Measurements from ENCODE around the gene DSCAM. TPM values are rescaled to one million over a fixed set of nuclear protein-coding genes. Genes with fewer than 3 reads are reported as not detected.
"Not testable (repeated sequence)": the region's sequence is repeated elsewhere in the genome, so short reads cannot be mapped to it uniquely, and the experiment has no call there.

DSCAM gene
- polyA plus RNA-seq, 1 experiment, result 0.10 TPM

- DNase-seq (ENCODE audit: low read depth), result no peak
- Histone ChIP-seq H3K27me3 (ENCODE audit: control insufficient read depth, insufficient read depth, low read length) (no peaks in the 10 kb centered on the region), H3K36me3 (ENCODE audit: control insufficient read depth, insufficient read depth, low read length) (no peaks in the 10 kb centered on the region), H3K4me3 (ENCODE audit: low read depth, low read length) (no peak overlapping the region)
- ChIA-PET CTCF (no interaction called here), POLR2A (no interaction called here)
- TF ChIP-seq CTCF (IDR thresholded peaks at IDR 0.05; ENCODE audit: insufficient read depth, low read depth, low read length), result no peak
Measured at GRCh38 chr21:40333731-40334130, 513.2 kb downstream of the DSCAM start.

DNA sequence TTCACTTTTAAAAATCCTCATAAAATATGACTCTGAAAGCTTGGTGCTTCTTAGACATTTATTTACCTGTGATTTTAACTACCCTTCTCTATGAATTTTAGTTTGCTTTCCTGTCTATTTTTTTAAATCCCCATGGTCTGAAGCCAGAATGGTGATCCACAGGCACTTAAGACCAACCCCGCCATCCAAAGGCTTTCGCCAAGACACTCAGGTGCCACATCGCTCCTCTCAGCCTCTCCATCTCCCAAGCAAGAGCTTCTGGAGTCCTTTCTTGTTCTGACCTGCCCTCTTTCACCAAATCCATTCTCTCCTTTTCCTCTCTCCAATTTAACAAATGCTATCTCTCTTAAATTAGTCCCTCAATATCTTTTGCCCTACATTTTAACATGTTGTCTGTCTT lies 515.2 kb downstream of the DSCAM start:
- Histone ChIP-seq H3K36me3 (ENCODE audit: control insufficient read depth, insufficient read depth, low read length) (no peaks in the 10 kb centered on the region), H3K4me3 (ENCODE audit: low read depth, low read length) (no peak overlapping the region), H3K27me3 (ENCODE audit: control insufficient read depth, insufficient read depth, low read length) (no peaks in the 10 kb centered on the region)
- CTCF ChIA-PET, result no interaction called here
- POLR2A ChIA-PET, result no interaction called here
- DNase-seq (ENCODE audit: low read depth), result no peak
- TF ChIP-seq CTCF (IDR thresholded peaks at IDR 0.05; ENCODE audit: insufficient read depth, low read depth, low read length), result no peak

DNA sequence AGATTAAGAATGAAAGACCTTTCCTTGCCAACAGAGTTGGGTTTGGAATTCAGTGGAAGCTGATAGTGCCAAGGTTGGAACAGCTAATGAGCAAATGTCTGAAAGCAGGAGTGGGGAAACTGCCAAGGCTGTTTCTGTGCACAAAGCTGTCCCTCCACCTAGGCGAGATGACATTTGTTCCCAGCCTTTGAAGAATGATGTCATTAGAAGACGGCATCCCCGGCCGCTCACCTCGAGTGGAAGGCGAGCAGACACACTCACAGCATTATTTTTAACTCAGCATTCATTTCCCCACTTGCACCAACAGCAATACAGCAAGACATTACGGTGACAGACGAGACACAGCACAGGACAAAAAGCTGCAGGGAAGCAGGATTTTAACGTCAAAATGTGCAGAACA lies 515.8 kb downstream of the DSCAM start:
- CTCF ChIA-PET, result no interaction called here

GRCh38 chr21:40324389-40324788 lies 522.6 kb downstream of the DSCAM start:
- ChIA-PET POLR2A (no interaction called here), CTCF (no interaction called here)
- H3K36me3 ChIP-seq (ENCODE audit: control insufficient read depth, insufficient read depth, low read length), result no peaks in the 10 kb centered on the region
- H3K4me3 ChIP-seq (ENCODE audit: low read depth, low read length), result no peak overlapping the region
- TF ChIP-seq CTCF (IDR thresholded peaks at IDR 0.05; ENCODE audit: insufficient read depth, low read depth, low read length), result no peak
- H3K27me3 ChIP-seq (ENCODE audit: control insufficient read depth, insufficient read depth, low read length), result no peaks in the 10 kb centered on the region
- no peak for DNase-seq (ENCODE audit: low read depth)

More for the DNA sequence above, 515.8 kb downstream of the DSCAM start:
- TF ChIP-seq CTCF (IDR thresholded peaks at IDR 0.05; ENCODE audit: insufficient read depth, low read depth, low read length), result no peak
- H3K36me3 ChIP-seq (ENCODE audit: control insufficient read depth, insufficient read depth, low read length), result no peaks in the 10 kb centered on the region
- no peak overlapping the region for H3K4me3 ChIP-seq (ENCODE audit: low read depth, low read length)
- POLR2A ChIA-PET, result no interaction called here
- no peaks in the 10 kb centered on the region for H3K27me3 ChIP-seq (ENCODE audit: control insufficient read depth, insufficient read depth, low read length)
- no peak for DNase-seq (ENCODE audit: low read depth)

DNA sequence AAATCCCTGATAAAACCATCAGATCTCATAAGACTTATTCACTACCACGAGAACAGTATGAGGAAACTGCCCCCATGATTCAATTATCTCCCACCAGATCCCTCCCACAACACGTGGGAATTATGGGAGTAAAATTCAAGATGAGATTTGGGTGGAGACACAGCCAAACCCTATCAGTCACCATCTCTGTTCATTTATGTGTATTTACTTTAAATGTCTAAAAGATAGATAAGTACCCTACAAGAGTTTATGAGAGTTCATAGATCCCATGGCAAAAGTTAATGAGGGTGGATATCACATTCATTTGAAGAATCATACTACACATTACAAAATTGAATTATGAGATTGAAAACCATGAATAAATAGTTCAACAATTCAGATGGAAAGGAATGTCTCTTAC lies 526.2 kb downstream of the DSCAM start:
- H3K4me3 ChIP-seq (ENCODE audit: low read depth, low read length); DNase-seq (ENCODE audit: low read depth); POLR2A ChIA-PET; CTCF ChIA-PET; H3K27me3 ChIP-seq (ENCODE audit: control insufficient read depth, insufficient read depth, low read length); H3K36me3 ChIP-seq (ENCODE audit: control insufficient read depth, insufficient read depth, low read length): not testable (repeated sequence)

DNA sequence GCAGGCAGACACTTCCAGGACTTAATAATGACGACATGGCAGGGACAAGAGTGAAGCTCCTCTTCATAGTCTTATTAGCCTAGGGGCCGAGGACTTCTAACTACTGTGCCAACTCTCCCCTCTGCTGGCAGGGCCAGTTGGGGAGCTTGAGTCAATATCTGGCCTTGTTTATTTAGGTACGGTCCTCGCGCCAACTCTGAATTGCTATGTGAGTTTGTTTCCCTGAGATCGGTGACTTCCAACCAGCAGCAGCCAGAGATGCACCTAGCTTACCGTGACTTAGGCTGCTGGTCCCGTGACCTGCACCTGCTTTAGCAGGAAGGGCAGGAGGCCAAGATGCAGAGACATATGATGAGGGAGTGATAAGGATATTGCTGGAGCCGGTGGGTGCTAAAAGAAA lies 528.6 kb downstream of the DSCAM start:
- ChIA-PET POLR2A (no interaction called here), CTCF (no interaction called here)
- no peaks in the 10 kb centered on the region for H3K27me3 ChIP-seq (ENCODE audit: control insufficient read depth, insufficient read depth, low read length)
- DNase-seq (ENCODE audit: low read depth), result no peak
- TF ChIP-seq CTCF (IDR thresholded peaks at IDR 0.05; ENCODE audit: insufficient read depth, low read depth, low read length), result no peak
- no peaks in the 10 kb centered on the region for H3K36me3 ChIP-seq (ENCODE audit: control insufficient read depth, insufficient read depth, low read length)
- H3K4me3 ChIP-seq (ENCODE audit: low read depth, low read length), result no peak overlapping the region
